ENCODE data around the gene CHST9.
"Not testable (repeated sequence)": the region's sequence is repeated elsewhere in the genome, so short reads cannot be mapped to it uniquely, and the experiment has no call there.

Gene CHST9

GRCh38 chr18:26931659-26932058, 253.4 kb downstream of the CHST9 start:
- no peak for TF ChIP-seq CTCF (IDR thresholded peaks at IDR 0.05; ENCODE audit: extremely low read depth, insufficient read depth, missing control alignments)
- DNase-seq (ENCODE audit: low spot score): no peak
- in situ Hi-C loops (cut with MboI; ENCODE audit: low pct_unique_long_range_greater_than_20kb, low sequenced_read_pairs, unreplicated experiment): no loop called here

GRCh38 chr18:26930630-26931029, 254.5 kb downstream of the CHST9 start:
- TF ChIP-seq CTCF (IDR thresholded peaks at IDR 0.05; ENCODE audit: extremely low read depth, insufficient read depth, missing control alignments): no peak
- in situ Hi-C loops (cut with MboI; ENCODE audit: low pct_unique_long_range_greater_than_20kb, low sequenced_read_pairs, unreplicated experiment): no loop called here
- DNase-seq (ENCODE audit: low spot score): no peak

- no peak for DNase-seq (ENCODE audit: low spot score)
- in situ Hi-C loops (cut with MboI; ENCODE audit: low pct_unique_long_range_greater_than_20kb, low sequenced_read_pairs, unreplicated experiment): no loop called here
- no peak for TF ChIP-seq CTCF (IDR thresholded peaks at IDR 0.05; ENCODE audit: extremely low read depth, insufficient read depth, missing control alignments)
Measured at GRCh38 chr18:26928670-26929313, 256.3 kb downstream of the CHST9 start.

GRCh38 chr18:26927822-26928221, 257.3 kb downstream of the CHST9 start:
- DNase-seq (ENCODE audit: low spot score); in situ Hi-C loops (cut with MboI; ENCODE audit: low pct_unique_long_range_greater_than_20kb, low sequenced_read_pairs, unreplicated experiment): not testable (repeated sequence)

GRCh38 chr18:26926066-26926675, 258.9 kb downstream of the CHST9 start:
- TF ChIP-seq CTCF (IDR thresholded peaks at IDR 0.05; ENCODE audit: extremely low read depth, insufficient read depth, missing control alignments): no peak
- in situ Hi-C loops (cut with MboI; ENCODE audit: low pct_unique_long_range_greater_than_20kb, low sequenced_read_pairs, unreplicated experiment): no loop called here
- DNase-seq (ENCODE audit: low spot score): no peak

GRCh38 chr18:26925313-26925712, 259.8 kb downstream of the CHST9 start:
- no peak for TF ChIP-seq CTCF (IDR thresholded peaks at IDR 0.05; ENCODE audit: extremely low read depth, insufficient read depth, missing control alignments)
- no peak for DNase-seq (ENCODE audit: low spot score)
- in situ Hi-C loops (cut with MboI; ENCODE audit: low pct_unique_long_range_greater_than_20kb, low sequenced_read_pairs, unreplicated experiment): no loop called here

GRCh38 chr18:26922313-26922712, 262.8 kb downstream of the CHST9 start:
- no peak for TF ChIP-seq CTCF (IDR thresholded peaks at IDR 0.05; ENCODE audit: extremely low read depth, insufficient read depth, missing control alignments)
- DNase-seq (ENCODE audit: low spot score): no peak
- in situ Hi-C loops (cut with MboI; ENCODE audit: low pct_unique_long_range_greater_than_20kb, low sequenced_read_pairs, unreplicated experiment): no loop called here

Data from GM13977 (cell line).